ENCODE data around the gene KL. TPM values are rescaled to one million over a fixed set of nuclear protein-coding genes. Genes with fewer than 3 reads are reported as not detected.

The KL gene
- total RNA-seq, 4 donors from 2014 or later, result 0.34 to 2.8 (median 1.8) TPM

DNA sequence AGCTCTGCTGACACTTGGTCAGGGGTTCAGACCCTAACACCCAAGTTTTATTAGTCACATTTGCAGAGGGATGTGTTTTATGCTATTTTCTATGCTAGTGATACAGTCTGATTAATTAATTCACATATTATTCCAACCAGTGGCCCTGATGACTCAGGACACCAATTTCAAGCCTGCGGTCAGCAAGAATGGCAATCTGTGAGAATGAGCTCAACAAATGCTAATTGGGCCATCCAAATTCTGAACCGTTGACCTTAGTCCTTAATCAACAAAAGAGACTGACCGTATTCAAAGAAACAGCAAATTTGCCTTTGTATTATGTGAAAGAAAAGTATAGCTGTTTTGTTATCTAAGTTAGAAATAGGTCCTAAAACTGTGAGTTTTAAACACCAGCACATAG lies 9.6 kb upstream of the KL start:
- H3K4me3 ChIP-seq (ENCODE audit: low read depth, poor library complexity, severe bottlenecking), result no peak overlapping the region
- DNase-seq (ENCODE audit: low spot score in 2 of 2), result no peak
- WGBS, 2 donors, result 86 to 97% methylated on average over 3 of the region's 3 CpGs
- TF ChIP-seq POLR2A (IDR thresholded peaks at IDR 0.05), result no peak
- TF ChIP-seq, protein P1, sequence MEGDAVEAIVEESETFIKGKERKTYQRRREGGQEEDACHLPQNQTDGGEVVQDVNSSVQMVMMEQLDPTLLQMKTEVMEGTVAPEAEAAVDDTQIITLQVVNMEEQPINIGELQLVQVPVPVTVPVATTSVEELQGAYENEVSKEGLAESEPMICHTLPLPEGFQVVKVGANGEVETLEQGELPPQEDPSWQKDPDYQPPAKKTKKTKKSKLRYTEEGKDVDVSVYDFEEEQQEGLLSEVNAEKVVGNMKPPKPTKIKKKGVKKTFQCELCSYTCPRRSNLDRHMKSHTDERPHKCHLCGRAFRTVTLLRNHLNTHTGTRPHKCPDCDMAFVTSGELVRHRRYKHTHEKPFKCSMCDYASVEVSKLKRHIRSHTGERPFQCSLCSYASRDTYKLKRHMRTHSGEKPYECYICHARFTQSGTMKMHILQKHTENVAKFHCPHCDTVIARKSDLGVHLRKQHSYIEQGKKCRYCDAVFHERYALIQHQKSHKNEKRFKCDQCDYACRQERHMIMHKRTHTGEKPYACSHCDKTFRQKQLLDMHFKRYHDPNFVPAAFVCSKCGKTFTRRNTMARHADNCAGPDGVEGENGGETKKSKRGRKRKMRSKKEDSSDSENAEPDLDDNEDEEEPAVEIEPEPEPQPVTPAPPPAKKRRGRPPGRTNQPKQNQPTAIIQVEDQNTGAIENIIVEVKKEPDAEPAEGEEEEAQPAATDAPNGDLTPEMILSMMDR (IDR thresholded peaks at IDR 0.05), result no peak
- intact Hi-C loops (cut with DNase I; ENCODE audit: low total_unique reads), result no loop called here

DNA sequence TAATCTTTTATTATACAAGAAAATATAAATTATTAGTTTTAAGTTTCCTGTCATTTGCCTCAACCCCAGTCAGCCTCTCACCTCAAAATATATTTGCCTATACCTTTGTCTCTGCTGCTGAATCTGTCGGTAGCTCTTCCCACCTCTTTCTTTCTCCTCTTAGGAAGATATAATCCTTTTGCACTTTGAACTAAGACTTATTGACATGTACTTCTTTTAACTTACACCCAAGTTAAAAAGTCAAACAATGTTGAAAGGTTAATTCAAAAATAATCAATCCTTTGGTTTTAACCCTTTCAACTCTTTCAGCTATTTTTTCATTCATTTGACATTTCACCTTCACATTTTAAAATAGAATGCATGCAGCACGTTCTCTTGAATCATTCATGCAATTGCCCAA lies 9.0 kb upstream of the KL start:
- H3K4me3 ChIP-seq (ENCODE audit: low read depth, poor library complexity, severe bottlenecking), result no peak overlapping the region
- WGBS, 2 donors, result 91 to 93% methylated on average over 2 of the region's 2 CpGs
- intact Hi-C loops (cut with DNase I; ENCODE audit: low total_unique reads), result no loop called here
- DNase-seq (ENCODE audit: low spot score in 2 of 2), result no peak
- no peak for TF ChIP-seq POLR2A (IDR thresholded peaks at IDR 0.05)
- TF ChIP-seq, protein P1 (IDR thresholded peaks at IDR 0.05), result no peak

DNA sequence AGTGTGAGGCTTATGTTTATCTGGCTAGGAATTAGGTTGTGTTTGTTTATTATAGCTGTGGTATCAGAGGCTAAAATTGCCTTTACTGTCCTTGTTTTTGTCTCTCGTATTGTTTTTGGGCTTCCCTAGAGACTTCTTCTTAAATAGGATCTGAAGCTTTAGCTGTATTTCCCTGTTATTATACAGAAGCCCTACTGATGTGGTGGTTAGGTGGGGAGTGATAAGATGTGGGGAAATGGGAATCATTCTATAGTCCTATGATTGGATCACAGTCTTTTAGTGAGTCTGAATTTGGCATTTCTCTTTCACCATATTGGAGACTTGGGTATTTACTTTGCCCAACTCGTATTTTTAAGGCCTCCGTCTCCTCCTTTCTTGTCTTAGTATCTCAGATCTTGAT lies 8.3 kb upstream of the KL start:
- no peak for DNase-seq (ENCODE audit: low spot score in 2 of 2)
- WGBS, 2 donors, result 90 to 96% methylated on average over 3 of the region's 3 CpGs
- H3K4me3 ChIP-seq (ENCODE audit: low read depth, poor library complexity, severe bottlenecking), result no peak overlapping the region
- TF ChIP-seq, protein P1 (IDR thresholded peaks at IDR 0.05), result no peak
- TF ChIP-seq POLR2A (IDR thresholded peaks at IDR 0.05), result no peak
- intact Hi-C loops (cut with DNase I; ENCODE audit: low total_unique reads), result no loop called here

DNA sequence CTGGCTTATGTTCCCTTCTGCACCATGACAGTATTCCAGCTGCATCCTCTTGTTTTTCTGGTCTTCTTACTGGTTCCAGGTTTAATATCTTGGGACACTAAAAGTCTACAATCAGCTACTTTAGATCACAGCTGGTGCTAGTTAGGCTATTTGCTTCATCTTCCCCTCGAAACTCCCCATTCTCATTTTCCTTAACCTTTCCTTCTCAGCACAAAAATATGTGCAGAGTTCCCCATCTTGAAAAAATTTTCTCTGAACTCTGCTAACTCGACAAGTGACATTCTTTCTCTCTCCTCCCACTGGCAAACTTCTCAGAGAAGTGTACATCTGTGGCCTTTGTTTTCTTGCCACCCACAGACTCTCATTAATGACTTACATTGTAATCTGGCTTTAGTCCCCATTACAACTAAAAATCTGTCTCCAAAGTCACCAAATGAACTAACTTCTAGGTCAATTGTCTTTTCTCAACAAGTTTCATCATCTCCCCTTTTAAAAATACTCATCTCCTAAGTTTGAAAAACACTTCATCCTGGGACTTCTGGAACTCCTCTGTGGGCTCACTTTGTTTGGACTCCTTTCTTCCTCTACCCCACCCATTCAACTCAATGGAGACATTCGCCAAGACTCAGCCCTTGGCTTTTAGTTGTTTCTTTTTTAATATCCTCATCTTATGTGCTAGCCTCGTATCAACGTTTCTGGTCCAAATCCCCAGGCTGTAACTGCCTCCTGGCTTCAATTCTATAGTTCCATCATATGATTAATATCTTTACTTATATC lies 7.1 kb upstream of the KL start:
- TF ChIP-seq, protein P1 (IDR thresholded peaks at IDR 0.05), result no peak
- no peak overlapping the region for H3K4me3 ChIP-seq (ENCODE audit: low read depth, poor library complexity, severe bottlenecking)
- intact Hi-C loops (cut with DNase I; ENCODE audit: low total_unique reads), result no loop called here
- 25% methylated on average over 5 of the region's 5 CpGs for WGBS, 2 donors
- no peak for DNase-seq (ENCODE audit: low spot score in 2 of 2)

DNA sequence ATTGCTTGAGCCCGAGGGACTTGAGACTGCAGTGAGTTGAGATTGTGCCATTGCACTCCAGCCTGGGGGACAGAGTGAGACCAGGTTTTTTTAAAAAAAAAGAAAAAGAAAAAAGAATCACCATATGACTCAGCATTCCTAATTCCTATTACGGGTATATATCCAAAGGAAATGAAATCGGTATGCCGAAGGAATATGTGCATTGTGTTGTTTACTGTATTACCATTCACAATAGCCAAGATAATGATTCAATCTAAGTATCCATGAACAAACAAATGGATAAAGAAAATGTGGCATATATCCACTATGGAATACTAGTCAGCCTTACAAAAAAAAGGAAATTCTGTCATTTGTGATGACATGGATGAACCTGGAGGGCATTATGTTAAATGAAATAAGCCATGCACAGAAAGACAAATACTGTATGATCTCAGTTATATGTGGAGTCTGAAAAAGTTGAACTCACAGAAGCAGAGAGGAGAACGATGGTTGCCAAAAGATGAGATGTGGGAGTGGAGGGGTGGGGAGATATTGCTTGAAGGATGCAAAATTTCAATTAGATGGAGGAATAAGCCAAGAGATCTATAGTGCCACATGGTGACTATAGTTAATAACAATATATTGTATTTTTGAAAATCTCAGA lies 4.3 kb upstream of the KL start:
- TF ChIP-seq, protein P1 (IDR thresholded peaks at IDR 0.05), result no peak
- no peak for TF ChIP-seq POLR2A (IDR thresholded peaks at IDR 0.05)
- DNase-seq (ENCODE audit: low spot score in 2 of 2), result no peak

More for the DNA sequence above, 4.3 kb upstream of the KL start:
- H3K4me3 ChIP-seq (ENCODE audit: low read depth, poor library complexity, severe bottlenecking), result no peak overlapping the region
- 73 to 74% methylated on average over 5 of the region's 5 CpGs for WGBS, 2 donors
- intact Hi-C loops (cut with DNase I; ENCODE audit: low total_unique reads), result no loop called here
